T-helper 2 cell treated with Interferon-gamma antibody and Interleukin-4, amounts not matched to agents 100 ng/mL and 5 ng/mL, for 36 hours (primary cell): ENCODE data around the gene DBNL. TPM values are rescaled to one million over a fixed set of nuclear protein-coding genes. Genes with fewer than 3 reads are reported as not detected.

Experiments used
- intact Hi-C: fragments of 100-400 bp; cut with micrococcal nuclease; formaldehyde crosslinking; loops from one replicate; pipeline ENCODE4 v1.15.1; 2023
- total RNA-seq: library from RNA; stranded (reverse); gene quantifications from 2 replicates; pipeline ENCODE4 v1.2.3, GENCODE V29; 2022

The DBNL gene
- total RNA-seq, 1 donor from 2014 or later = 173 TPM

- intact Hi-C loops = no loop called here
Measured at GRCh38 chr7:44042221-44042620, 2.3 kb upstream of the DBNL start.

DNA sequence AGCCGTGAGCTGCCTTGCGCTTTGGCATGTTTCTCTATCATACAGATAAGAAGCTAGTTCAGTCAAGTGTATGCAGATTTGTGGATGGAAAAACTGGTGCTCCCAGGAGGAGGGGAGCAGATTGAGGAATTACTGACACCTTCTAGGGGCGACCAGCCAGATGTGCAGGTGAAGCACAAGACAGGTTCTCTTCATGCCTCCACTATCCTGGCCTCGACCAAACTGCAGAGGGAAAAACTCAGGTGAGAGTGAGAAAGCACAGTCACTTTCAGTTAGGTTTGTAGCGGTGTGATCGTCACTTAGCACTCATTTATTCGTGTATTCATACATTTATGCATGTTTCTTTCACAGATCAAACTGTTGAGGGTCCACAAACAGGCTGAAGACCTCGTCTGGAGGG is 600 bp upstream of the DBNL start:
- intact Hi-C loops = loop anchor here (1.0 to 2.0 kb wide), 2 partner anchors 25 to 38 kb away; partner anchors contain the start of gene POLM

DNA sequence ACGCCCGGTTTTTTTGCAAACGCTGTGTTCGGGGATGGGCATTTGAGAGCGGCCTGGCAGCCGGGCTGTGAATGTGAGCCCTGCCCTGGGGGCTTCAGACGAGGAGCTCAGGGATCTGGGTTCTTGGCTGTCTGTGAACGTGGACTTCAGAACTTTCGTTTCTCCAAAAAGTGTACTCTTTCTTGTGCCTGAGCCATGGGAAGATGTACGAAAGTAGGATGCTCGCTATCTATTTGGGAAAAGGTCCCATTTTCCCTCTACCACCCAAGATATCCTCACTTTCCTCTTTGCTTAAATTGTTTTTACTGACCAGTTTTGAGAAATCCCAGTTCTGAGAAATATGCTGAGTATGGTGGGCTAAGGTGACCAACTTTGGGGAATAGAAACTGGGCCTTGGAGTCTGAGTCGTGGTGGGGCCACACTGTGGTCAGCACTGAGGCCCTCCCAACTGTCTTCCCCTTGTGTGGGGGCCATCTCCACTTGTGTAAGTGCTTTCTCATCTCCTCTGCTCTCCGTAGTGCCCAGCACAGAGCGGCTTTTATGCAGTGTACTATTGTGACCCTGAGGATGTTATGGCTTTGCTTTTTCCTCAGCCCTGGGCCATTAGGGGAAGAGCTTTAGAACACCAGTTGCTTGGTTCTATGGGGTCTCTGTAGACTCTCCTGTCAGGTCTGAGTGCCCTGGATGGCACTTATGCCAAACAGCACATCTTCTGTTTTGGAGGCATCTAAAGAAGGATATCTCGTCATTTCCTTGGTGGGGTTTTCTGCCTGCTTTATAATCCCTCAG is 918 bp downstream of the DBNL start:
- intact Hi-C loops = loop anchor here (2.0 kb wide), 1 partner anchor 27 kb away; no protein-coding TSS in a partner anchor

DNA sequence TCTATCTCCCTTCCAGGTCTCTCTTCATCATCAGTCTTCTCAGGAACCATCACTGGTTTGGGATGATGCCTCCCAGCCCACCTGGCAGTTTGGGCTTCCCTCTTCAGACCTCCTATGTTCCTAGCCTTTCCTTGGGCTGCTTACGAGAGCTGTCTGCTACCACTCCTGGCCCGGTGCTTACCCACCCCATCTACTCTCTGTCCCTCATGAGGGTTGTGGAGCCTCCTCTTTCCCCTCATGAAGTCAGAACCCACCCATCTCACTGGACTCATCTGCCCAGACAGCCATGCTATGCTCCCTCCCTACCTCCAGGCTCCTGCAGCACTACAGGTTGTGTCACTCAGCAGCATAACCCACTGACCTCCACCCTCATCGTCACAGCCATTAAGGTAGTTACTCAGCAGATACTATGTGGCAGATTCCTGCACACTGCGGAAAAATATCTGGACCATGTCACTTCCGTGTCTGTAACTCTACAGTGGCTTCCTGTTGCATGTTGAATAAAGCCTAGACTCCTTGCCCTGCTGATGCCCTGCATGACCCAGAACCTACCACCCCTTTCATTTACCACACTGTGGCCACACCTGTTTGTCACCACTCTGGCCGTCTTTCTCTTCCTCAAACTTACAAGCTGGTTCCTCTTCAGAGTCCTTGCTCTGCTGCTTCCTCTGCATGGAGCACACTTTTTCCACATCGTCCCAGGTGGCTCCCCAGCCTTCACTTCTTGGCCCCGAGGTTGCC is 2.0 kb downstream of the DBNL start:
- intact Hi-C loops = no loop called here

GRCh38 chr7:44048031-44048795 is 3.7 kb downstream of the DBNL start:
- intact Hi-C loops = no loop called here

DNA sequence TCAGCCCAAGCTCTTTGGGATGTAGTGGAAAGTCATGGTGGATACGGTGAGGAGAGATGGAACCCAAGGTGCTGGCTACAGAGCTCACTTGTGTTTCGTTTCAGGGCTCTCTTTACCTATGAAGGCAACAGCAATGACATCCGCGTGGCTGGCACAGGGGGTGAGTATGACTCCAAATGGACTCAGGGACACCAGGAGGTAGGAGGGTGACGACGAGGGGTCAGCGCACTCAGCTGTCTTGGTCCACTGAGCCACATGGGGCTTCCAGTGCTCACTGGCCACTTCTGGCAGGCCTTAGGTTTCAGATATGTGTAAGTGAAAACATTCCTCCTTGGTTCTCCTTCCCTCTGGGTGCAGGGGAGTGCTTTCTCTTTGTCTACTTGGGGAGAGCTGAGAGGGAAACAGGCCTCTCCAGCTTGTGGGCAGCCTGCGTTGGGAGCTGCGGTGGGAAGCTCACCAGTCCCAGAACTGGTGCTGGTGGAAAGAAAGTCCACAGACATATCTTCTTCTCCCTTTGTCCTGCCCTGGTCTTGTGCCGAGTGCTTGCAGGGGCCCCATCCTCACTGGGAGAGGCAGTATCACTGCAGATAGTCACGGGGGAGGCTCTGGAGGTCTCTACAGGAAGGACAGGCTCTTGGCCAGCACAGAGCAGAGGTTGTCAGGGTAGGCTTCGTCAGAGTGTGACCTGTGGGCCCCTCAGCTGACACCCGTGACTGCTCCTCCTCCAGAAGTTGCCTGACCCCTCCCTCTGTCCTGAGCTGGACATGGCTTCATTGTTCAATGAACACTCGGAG is 5.8 kb downstream of the DBNL start:
- intact Hi-C loops = no loop called here

DNA sequence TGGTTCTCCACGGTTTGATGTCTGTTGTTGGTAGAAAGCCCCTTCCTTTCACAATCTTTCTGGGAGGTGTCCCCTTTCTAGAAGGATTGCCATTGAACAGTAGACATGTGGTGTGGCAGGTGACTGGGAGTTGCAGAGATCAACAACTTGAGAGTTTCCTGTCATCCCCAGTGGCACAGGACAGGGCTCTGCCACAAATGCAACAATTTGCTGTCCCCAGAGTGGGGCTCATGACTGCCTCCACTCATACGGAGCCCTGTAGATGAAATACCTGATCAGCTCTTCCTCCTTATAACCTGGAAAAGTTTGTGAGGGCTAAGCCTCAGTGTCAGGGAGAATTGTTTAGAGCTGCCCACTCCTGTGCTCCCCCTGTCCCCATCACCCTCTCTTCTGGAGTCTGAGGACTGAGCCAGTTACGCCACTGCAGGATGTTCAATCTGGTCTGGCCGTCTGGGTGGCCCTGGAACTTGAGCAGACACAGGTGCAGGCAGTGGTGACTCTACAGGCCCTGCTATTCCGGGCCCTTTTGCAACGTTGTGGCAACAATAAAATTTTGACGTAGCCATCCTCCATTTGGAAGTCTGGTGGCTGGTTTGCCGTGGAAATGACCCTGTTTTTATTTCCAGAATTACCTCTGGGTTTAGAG is 6.5 kb downstream of the DBNL start:
- intact Hi-C loops = no loop called here

- intact Hi-C loops = no loop called here
Measured at GRCh38 chr7:44051611-44052220, 7.2 kb downstream of the DBNL start.

DNA sequence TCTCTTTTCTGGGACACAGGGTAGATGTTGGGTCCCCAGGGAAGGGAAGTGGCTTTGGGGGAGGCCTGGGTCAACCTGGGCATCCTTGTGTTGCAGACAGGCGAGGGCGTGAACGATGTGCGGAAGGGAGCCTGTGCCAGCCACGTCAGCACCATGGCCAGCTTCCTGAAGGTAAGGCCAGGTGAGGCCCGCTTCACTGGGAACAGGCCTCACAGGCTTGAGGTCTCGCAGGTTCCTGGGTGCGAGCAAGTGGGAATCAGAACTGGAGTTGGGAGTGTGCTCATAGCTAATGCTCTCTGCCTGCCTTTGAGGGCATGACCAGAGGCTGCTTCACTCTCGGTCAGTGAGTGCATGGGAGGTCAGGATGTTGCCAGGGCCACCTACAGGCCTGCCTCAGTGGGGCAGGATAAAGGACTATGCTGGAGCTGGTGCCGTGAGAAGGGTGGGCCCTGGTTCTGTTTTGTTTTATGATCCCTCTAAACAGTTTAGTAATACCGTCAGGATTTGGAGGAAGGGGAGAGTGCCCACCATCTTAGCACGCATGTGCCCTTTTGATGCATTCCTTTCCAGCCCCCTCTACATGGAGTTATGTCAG is 8.4 kb downstream of the DBNL start:
- intact Hi-C loops = no loop called here

- intact Hi-C loops = no loop called here
Measured at GRCh38 chr7:44056681-44057080, 12.2 kb downstream of the DBNL start.

- intact Hi-C loops = no loop called here
Measured at GRCh38 chr7:44057181-44057848, 12.8 kb downstream of the DBNL start.

DNA sequence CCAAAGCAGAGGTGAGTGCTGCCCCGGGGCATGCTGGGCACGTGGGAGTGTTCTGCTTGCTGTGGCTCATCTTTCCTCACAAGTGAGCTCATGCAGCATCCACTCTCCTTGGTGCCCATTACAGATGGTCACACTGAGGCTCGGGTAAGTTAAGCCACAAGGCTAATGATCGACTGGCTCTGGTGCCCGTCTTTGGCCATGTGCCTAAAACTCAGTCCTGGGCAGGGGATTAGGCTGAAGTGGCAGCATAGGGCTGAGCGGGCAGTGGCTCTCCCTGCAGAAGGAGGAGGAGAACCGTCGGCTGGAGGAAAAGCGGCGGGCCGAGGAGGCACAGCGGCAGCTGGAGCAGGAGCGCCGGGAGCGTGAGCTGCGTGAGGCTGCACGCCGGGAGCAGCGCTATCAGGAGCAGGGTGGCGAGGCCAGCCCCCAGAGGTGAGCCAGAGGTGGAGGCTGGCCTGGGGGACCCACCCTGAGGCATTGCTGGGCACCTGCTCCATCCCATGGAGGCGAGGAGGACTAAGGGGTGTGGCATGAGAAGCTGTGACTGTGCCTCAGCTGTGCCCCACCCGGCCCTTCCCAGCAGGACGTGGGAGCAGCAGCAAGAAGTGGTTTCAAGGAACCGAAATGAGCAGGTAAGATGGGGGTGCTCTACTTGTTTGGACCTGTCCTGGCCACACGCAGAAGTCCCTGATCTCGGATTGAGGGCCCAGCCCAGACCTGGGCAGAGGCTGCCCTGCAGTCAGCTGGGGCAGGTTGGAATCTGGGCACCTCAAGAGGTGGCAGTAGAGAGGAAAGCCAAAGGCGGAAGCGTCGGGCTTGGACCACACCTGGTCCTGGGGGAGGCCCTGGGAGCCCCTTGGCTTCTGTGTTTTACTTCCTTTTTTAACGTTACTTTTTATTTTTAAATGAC is 13.6 kb downstream of the DBNL start:
- intact Hi-C loops = no loop called here

GRCh38 chr7:44058759-44059218 is 14.3 kb downstream of the DBNL start:
- intact Hi-C loops = no loop called here

GRCh38 chr7:44059219-44060090 is 15.0 kb downstream of the DBNL start:
- intact Hi-C loops = no loop called here

GRCh38 chr7:44060091-44060947 is 15.8 kb downstream of the DBNL start:
- intact Hi-C loops = no loop called here
